ENCODE results near the gene YIPF7. TPM values are rescaled to one million over a fixed set of nuclear protein-coding genes. Genes with fewer than 3 reads are reported as not detected.
A peak's percentile ranks its signal among the peaks of the same experiment; 100 is the strongest.

Gene YIPF7
- total RNA-seq, 1 donor, result not detected

DNA sequence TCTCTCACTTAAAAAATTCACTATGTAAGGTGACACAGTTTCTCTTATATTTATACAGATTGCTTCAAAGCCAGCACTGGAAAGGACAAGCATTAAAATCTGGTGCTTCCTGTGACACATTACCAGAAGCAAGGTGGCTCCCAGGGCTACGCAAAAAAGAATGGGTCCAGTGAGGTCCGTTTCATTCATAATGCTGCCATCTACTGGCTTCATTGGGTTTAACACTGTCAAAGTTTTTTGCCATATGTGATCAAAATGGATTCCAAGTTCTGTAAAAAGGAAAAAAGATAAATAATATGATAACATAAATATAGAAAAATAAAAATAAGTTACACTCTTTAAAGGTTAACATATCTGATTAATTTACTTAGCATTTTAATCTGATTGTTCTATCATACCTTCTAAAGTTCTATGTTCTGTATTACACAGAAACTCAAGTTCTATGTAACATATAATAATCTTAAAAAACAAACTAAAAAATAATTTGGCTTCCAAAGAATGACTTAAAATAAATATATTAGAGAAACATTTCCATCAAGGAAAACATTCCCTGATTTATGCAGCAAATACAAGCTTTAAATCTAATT, 22.1 kb downstream of the YIPF7 start:
- TF ChIP-seq, protein P1, sequence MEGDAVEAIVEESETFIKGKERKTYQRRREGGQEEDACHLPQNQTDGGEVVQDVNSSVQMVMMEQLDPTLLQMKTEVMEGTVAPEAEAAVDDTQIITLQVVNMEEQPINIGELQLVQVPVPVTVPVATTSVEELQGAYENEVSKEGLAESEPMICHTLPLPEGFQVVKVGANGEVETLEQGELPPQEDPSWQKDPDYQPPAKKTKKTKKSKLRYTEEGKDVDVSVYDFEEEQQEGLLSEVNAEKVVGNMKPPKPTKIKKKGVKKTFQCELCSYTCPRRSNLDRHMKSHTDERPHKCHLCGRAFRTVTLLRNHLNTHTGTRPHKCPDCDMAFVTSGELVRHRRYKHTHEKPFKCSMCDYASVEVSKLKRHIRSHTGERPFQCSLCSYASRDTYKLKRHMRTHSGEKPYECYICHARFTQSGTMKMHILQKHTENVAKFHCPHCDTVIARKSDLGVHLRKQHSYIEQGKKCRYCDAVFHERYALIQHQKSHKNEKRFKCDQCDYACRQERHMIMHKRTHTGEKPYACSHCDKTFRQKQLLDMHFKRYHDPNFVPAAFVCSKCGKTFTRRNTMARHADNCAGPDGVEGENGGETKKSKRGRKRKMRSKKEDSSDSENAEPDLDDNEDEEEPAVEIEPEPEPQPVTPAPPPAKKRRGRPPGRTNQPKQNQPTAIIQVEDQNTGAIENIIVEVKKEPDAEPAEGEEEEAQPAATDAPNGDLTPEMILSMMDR (IDR thresholded peaks at IDR 0.05; ENCODE audit: extremely low read depth, low read depth, low read length), result peak; percentile 64

DNA sequence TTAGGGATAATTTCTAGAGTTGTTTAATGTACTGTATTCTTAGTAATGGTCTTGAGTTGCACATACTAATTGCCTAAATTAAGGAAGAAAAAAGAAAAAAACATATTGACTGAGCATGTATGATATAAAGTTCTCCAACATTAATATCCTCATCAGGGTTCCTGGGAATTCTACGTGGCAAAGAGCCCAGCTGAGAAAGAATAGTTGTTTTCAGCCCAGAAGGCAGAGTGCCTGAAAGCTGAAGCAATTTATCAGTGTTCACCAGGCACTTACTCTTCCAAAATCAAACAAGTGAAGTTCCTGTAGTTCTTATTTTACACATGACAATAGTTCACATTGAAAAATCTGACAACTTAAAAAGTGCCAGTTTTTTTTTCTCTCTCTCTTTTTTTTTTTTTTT, 27.7 kb downstream of the YIPF7 start:
- Histone ChIP-seq H3K4me2 (ENCODE audit: insufficient read depth, low read length) (no peak overlapping the region), H3K27me3 (ENCODE audit: insufficient read depth, low read length) (no peaks in the 10 kb centered on the region), H4K20me1 (ENCODE audit: insufficient read depth, low read length) (no peaks in the 10 kb centered on the region), H3K36me3 (ENCODE audit: insufficient read depth, low read length) (no peaks in the 10 kb centered on the region), H2AFZ (ENCODE audit: low read length) (no peak overlapping the region), H3K27ac (ENCODE audit: low read depth, low read length) (no peak overlapping the region), H3K4me3 (ENCODE audit: insufficient read depth, low read length) (no peak overlapping the region), H3K79me2 (ENCODE audit: insufficient read depth, low read length) (no peaks in the 10 kb centered on the region), H3K4me1 (ENCODE audit: insufficient read depth, low read length) (no peaks in the 10 kb centered on the region), H3K9me3 (ENCODE audit: low read depth, low read length) (no peaks in the 10 kb centered on the region)
- TF ChIP-seq, protein P1 (IDR thresholded peaks at IDR 0.05; ENCODE audit: extremely low read depth, low read depth, low read length), result no peak
- DNase-seq (ENCODE audit: insufficient read length, low spot score, missing footprints), result no peak

More for the DNA sequence above, 22.1 kb downstream of the YIPF7 start:
- no peaks in the 10 kb centered on the region for H3K9me3 ChIP-seq (ENCODE audit: low read depth, low read length)
- H3K36me3 ChIP-seq (ENCODE audit: insufficient read depth, low read length), result no peaks in the 10 kb centered on the region
- no peak overlapping the region for H3K4me2 ChIP-seq (ENCODE audit: insufficient read depth, low read length)
- no peak overlapping the region for H2AFZ ChIP-seq (ENCODE audit: low read length)
- H3K79me2 ChIP-seq (ENCODE audit: insufficient read depth, low read length), result no peaks in the 10 kb centered on the region
- H3K27ac ChIP-seq (ENCODE audit: low read depth, low read length), result no peak overlapping the region
- H3K27me3 ChIP-seq (ENCODE audit: insufficient read depth, low read length), result no peaks in the 10 kb centered on the region
- no peaks in the 10 kb centered on the region for H3K4me1 ChIP-seq (ENCODE audit: insufficient read depth, low read length)
- peak; percentile 62 for DNase-seq (ENCODE audit: insufficient read length, low spot score, missing footprints)
- H4K20me1 ChIP-seq (ENCODE audit: insufficient read depth, low read length), result no peaks in the 10 kb centered on the region
- H3K4me3 ChIP-seq (ENCODE audit: insufficient read depth, low read length), result no peak overlapping the region

DNA sequence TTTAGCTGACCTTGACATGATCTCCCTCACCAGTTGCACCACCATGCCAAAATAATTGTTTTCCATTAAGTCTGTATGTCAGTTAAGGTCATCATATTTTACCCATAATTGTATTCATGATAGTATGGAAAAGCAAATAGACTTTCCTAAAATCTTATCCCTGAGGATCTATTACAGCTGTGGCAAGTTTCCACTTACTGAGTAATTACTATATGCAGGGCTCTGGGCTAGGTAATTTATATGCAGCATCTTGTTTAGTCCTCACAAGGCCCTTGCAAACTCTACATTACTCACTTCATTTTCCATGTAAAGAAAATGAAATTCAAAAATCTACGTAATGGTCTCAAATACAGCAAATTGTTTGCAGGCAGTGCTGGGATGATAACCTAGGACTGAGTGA, 34.8 kb downstream of the YIPF7 start:
- H3K4me3 ChIP-seq (ENCODE audit: insufficient read depth, low read length), result no peak overlapping the region
- TF ChIP-seq, protein P1 (IDR thresholded peaks at IDR 0.05; ENCODE audit: extremely low read depth, low read depth, low read length), result no peak
- H3K4me1 ChIP-seq (ENCODE audit: insufficient read depth, low read length), result no peaks in the 10 kb centered on the region
- H3K27me3 ChIP-seq (ENCODE audit: insufficient read depth, low read length), result no peaks in the 10 kb centered on the region
- H3K79me2 ChIP-seq (ENCODE audit: insufficient read depth, low read length), result no peaks in the 10 kb centered on the region
- H3K4me2 ChIP-seq (ENCODE audit: insufficient read depth, low read length), result no peak overlapping the region
- DNase-seq (ENCODE audit: insufficient read length, low spot score, missing footprints), result no peak
- no peaks in the 10 kb centered on the region for H4K20me1 ChIP-seq (ENCODE audit: insufficient read depth, low read length)
- no peak overlapping the region for H2AFZ ChIP-seq (ENCODE audit: low read length)
- no peaks in the 10 kb centered on the region for H3K9me3 ChIP-seq (ENCODE audit: low read depth, low read length)
- no peak overlapping the region for H3K27ac ChIP-seq (ENCODE audit: low read depth, low read length)
- H3K36me3 ChIP-seq (ENCODE audit: insufficient read depth, low read length), result no peaks in the 10 kb centered on the region

DNA sequence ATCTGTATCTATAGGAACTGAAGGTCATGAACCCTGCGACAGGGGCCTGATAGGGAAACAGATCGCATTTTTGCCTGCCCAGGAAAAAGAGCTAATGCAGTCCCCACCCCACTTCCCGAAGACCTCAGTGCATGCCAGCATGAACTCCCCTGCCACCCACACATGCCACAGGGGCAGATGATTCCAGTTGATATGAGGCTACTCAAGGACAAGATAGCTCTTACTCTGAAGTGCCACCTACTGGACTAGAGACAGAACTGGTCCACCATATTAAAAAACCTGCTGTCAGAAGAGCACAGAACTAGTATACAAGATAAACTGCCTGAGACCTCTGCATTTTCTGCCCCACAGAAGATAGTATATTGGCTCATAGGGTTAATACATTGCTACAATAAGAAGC, 68.0 kb downstream of the YIPF7 start:
- no peak overlapping the region for H3K4me2 ChIP-seq (ENCODE audit: insufficient read depth, low read length)
- no peak overlapping the region for H3K27ac ChIP-seq (ENCODE audit: low read depth, low read length)
- H3K4me3 ChIP-seq (ENCODE audit: insufficient read depth, low read length), result no peak overlapping the region
- no peaks in the 10 kb centered on the region for H4K20me1 ChIP-seq (ENCODE audit: insufficient read depth, low read length)
- no peaks in the 10 kb centered on the region for H3K36me3 ChIP-seq (ENCODE audit: insufficient read depth, low read length)
- H3K79me2 ChIP-seq (ENCODE audit: insufficient read depth, low read length), result no peaks in the 10 kb centered on the region
- H3K27me3 ChIP-seq (ENCODE audit: insufficient read depth, low read length), result no peaks in the 10 kb centered on the region
- no peaks in the 10 kb centered on the region for H3K9me3 ChIP-seq (ENCODE audit: low read depth, low read length)
- no peaks in the 10 kb centered on the region for H3K4me1 ChIP-seq (ENCODE audit: insufficient read depth, low read length)
- H2AFZ ChIP-seq (ENCODE audit: low read length), result no peak overlapping the region
- DNase-seq (ENCODE audit: insufficient read length, low spot score, missing footprints), result no peak
- TF ChIP-seq, protein P1 (IDR thresholded peaks at IDR 0.05; ENCODE audit: extremely low read depth, low read depth, low read length), result no peak

Data from osteoblast (primary cell).